ENCODE data around the gene MEI1. TPM values are rescaled to one million over a fixed set of nuclear protein-coding genes. Genes with fewer than 3 reads are reported as not detected.

Gene MEI1
- total and polyA plus RNA-seq, 4 donors, result 3.4 to 18.0 (median 6.7) TPM

DNA sequence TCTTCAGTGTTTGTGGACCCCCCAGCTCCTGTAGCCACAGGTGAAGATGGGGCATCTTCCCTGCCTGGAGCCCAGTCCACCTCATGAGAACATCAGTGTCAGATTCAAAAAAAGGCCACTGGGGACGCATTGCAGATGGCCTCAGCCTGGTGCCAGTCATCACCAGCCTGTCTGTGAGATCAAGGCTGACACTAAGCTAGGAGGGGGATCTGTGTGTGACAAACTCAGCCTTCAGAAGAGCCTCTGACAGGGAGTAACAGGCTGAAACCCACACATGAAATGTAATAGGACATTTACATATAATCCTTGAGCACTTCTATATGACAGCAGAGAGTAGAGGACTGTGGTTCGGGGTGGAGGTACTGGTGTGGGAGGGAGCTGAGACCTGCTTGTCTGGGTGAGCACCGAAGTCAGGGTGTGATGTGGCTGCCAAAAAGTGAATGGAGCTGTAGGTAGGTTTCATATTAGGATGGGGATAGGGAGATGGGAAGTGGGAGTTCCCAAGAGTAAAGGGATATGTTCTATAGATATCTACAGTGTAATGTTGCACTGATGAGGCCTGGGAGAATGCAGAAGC is 80.7 kb downstream of the MEI1 start:
- Histone ChIP-seq H3K36me3 (ENCODE audit: control insufficient read depth in 4 of 4, insufficient read depth in 4 of 4, low read length in 4 of 4) (no peaks in the 10 kb centered on the region), H3K4me1 (ENCODE audit: control insufficient read depth in 5 of 5, insufficient read depth in 5 of 5, low read length in 5 of 5) (peaks cover 0 to 2% (median 0%) of the 10 kb centered on the region in 5 donors), H3K27me3 (ENCODE audit: control insufficient read depth in 3 of 3, insufficient read depth in 3 of 3, low read length in 2 of 3) (no peaks in the 10 kb centered on the region), H3K4me3 (no peak overlapping the region), H3K27ac (ENCODE audit: low read depth in 1 of 2, low read length in 1 of 2) (no peak overlapping the region), H3K9ac (ENCODE audit: insufficient read depth in 1 of 2, low read length in 2 of 2) (no peak overlapping the region), H3K9me3 (ENCODE audit: control insufficient read depth in 4 of 4, insufficient read depth in 3 of 4, low read length in 3 of 4) (no peaks in the 10 kb centered on the region)
- 60 to 88% methylated on average over 3 of the region's 3 CpGs for WGBS, 2 donors
- no peak for ATAC-seq (ENCODE audit: insufficient read depth, low FRiP score)
- TF ChIP-seq CTCF (IDR thresholded peaks at IDR 0.05; ENCODE audit: control extremely low read depth, extremely low read depth), result no peak
- DNase-seq, result no peak

DNA sequence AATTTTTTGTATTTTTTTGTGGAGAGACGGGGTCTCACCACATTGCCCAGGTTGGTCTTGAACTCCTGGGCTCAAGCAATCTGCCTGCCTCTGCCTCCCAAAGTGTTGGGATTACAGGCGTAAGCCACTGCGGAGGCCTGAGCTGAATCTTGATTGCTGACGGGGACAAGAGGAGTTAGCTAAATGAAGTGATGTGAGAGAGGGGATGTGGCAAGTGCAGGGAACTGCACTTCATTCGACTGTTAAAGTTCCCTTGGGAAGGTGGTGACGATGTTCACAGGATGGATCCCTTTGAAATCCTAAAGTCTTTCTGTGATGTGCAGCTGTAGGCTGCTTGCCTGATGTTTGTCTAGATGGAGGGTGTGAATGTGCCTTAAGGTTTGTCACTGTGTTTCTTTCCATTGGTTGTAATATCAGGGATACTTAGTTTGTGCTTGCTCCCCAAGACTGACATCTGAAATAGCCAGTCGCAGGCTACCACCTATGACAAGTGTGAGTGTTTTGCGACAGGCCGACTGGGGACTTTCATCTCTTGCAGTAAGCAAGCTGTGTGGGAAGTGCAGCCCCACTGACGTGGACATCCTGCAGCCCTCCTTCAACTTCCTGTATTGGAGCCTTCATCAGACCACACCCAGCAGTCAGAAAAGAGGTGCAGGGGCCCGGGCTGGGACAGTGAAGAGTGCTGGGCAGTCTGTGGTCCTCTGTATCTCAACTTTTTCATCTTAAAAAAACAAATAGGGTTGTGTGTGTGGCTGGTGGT is 81.6 kb downstream of the MEI1 start:
- Histone ChIP-seq H3K4me3 (no peak overlapping the region), H3K27ac (ENCODE audit: low read depth in 1 of 2, low read length in 1 of 2) (peak overlapping the region in 1 of 2 donors; percentile 23), H3K9ac (ENCODE audit: insufficient read depth in 1 of 2, low read length in 2 of 2) (no peak overlapping the region), H3K36me3 (ENCODE audit: control insufficient read depth in 4 of 4, insufficient read depth in 4 of 4, low read length in 4 of 4) (no peaks in the 10 kb centered on the region), H3K27me3 (ENCODE audit: control insufficient read depth in 3 of 3, insufficient read depth in 3 of 3, low read length in 2 of 3) (no peaks in the 10 kb centered on the region), H3K4me1 (ENCODE audit: control insufficient read depth in 5 of 5, insufficient read depth in 5 of 5, low read length in 5 of 5) (peaks cover 0 to 2% (median 0%) of the 10 kb centered on the region in 5 donors), H3K9me3 (ENCODE audit: control insufficient read depth in 4 of 4, insufficient read depth in 3 of 4, low read length in 3 of 4) (no peaks in the 10 kb centered on the region)
- 48 to 50% methylated on average over 11 of the region's 11 CpGs for WGBS, 2 donors
- ATAC-seq (ENCODE audit: insufficient read depth, low FRiP score), result peak; percentile 62
- no peak for TF ChIP-seq CTCF (IDR thresholded peaks at IDR 0.05; ENCODE audit: control extremely low read depth, extremely low read depth)
- DNase-seq, result peak; percentile 21 to 68 (median 21)

GRCh38 chr22:41781507-41781906 is 82.2 kb downstream of the MEI1 start:
- Histone ChIP-seq H3K4me1 (ENCODE audit: control insufficient read depth in 5 of 5, insufficient read depth in 5 of 5, low read length in 5 of 5) (peaks cover 0 to 2% (median 0%) of the 10 kb centered on the region in 5 donors), H3K4me3 (peak overlapping the region; percentile 11), H3K9ac (ENCODE audit: insufficient read depth in 1 of 2, low read length in 2 of 2) (no peak overlapping the region), H3K27ac (ENCODE audit: low read depth in 1 of 2, low read length in 1 of 2) (peak overlapping the region in 1 of 2 donors; percentile 23), H3K27me3 (ENCODE audit: control insufficient read depth in 3 of 3, insufficient read depth in 3 of 3, low read length in 2 of 3) (no peaks in the 10 kb centered on the region), H3K36me3 (ENCODE audit: control insufficient read depth in 4 of 4, insufficient read depth in 4 of 4, low read length in 4 of 4) (no peaks in the 10 kb centered on the region), H3K9me3 (ENCODE audit: control insufficient read depth in 4 of 4, insufficient read depth in 3 of 4, low read length in 3 of 4) (no peaks in the 10 kb centered on the region)
- WGBS, 2 donors, result 37 to 70% methylated on average over 1 of the region's 1 CpG
- no peak for TF ChIP-seq CTCF (IDR thresholded peaks at IDR 0.05; ENCODE audit: control extremely low read depth, extremely low read depth)
- DNase-seq, result no peak
- no peak for ATAC-seq (ENCODE audit: insufficient read depth, low FRiP score)

Measured in lung (tissue), 12 donors.